Osteocyte (in vitro differentiated cells): ENCODE measurements around the gene PLAA. TPM values are rescaled to one million over a fixed set of nuclear protein-coding genes. Genes with fewer than 3 reads are reported as not detected.

Experiments
- DNase-seq: peaks from one replicate; pipeline ENCODE4 v3.0.0; 2021; ENCODE audit warnings: mixed read lengths; ENCODE audit not compliant: unreplicated experiment; ENCODE audit errors: extremely low spot score
- H3K27ac Mint-ChIP-seq: one replicate; pipeline ENCODE4 v1.8.0; 2021; ENCODE audit warnings: mild to moderate bottlenecking, mixed read lengths; ENCODE audit not compliant: unreplicated experiment
- H3K27me3 Mint-ChIP-seq: one replicate; pipeline ENCODE4 v1.8.0; 2021; ENCODE audit warnings: mixed read lengths; ENCODE audit not compliant: unreplicated experiment
- H3K36me3 Mint-ChIP-seq: one replicate; pipeline ENCODE4 v1.8.0; 2021; ENCODE audit warnings: mixed read lengths; ENCODE audit not compliant: unreplicated experiment
- H3K4me1 Mint-ChIP-seq: one replicate; pipeline ENCODE4 v1.8.0; 2021; ENCODE audit warnings: mixed read lengths; ENCODE audit not compliant: unreplicated experiment
- H3K4me3 Mint-ChIP-seq: one replicate; pipeline ENCODE4 v1.8.0; 2021; ENCODE audit warnings: mild to moderate bottlenecking, moderate library complexity, mixed read lengths; ENCODE audit not compliant: unreplicated experiment
- H3K9me3 Mint-ChIP-seq: one replicate; pipeline ENCODE4 v1.8.0; 2021; ENCODE audit warnings: mixed read lengths; ENCODE audit not compliant: unreplicated experiment
- total RNA-seq: library from RNA; stranded (reverse); gene quantifications from 2 replicates; pipeline ENCODE4 v1.2.1, GENCODE V29; 2021
- TF ChIP-seq, protein P1 (sequence below): fragments of 200-600 bp; sonication (generic); IDR thresholded peaks from 2 replicates; pipeline ENCODE4 v1.5.0; 2021; ENCODE audit warnings: antibody characterized with exemption, mild to moderate bottlenecking, moderate library complexity

PLAA gene
- total RNA-seq, 1 donor from 2014 or later, result 32.2 TPM

DNA sequence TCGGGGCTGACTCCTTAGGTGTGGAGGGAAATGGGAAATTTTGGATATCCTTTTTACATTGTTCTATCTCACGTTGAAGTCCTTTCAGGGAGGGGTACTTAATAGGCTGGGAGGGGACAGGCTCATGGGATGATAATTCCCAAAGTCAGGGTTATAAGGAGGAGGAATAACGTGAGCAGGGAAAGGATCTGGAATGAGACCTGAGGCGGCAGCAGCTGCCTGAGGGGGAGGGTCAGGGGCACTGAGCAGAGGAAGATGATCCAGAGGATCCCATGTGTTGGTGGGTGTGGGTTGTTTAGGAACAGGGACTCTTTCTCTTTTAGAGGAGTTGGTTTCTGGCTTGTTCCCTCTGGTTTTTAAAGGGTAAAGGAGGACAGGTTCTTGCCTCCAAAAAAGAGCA, 27.9 kb upstream of the PLAA start:
- DNase-seq, result no peak
- TF ChIP-seq, protein P1, sequence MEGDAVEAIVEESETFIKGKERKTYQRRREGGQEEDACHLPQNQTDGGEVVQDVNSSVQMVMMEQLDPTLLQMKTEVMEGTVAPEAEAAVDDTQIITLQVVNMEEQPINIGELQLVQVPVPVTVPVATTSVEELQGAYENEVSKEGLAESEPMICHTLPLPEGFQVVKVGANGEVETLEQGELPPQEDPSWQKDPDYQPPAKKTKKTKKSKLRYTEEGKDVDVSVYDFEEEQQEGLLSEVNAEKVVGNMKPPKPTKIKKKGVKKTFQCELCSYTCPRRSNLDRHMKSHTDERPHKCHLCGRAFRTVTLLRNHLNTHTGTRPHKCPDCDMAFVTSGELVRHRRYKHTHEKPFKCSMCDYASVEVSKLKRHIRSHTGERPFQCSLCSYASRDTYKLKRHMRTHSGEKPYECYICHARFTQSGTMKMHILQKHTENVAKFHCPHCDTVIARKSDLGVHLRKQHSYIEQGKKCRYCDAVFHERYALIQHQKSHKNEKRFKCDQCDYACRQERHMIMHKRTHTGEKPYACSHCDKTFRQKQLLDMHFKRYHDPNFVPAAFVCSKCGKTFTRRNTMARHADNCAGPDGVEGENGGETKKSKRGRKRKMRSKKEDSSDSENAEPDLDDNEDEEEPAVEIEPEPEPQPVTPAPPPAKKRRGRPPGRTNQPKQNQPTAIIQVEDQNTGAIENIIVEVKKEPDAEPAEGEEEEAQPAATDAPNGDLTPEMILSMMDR, result no peak
- Mint-ChIP-seq H3K4me1 (peaks cover 15% of the 10 kb centered on the region), H3K27ac (peak overlapping the region; percentile 50), H3K9me3 (peaks cover 6% of the 10 kb centered on the region), H3K4me3 (no peak overlapping the region), H3K36me3 (peaks cover 4% of the 10 kb centered on the region), H3K27me3 (no peaks in the 10 kb centered on the region)

DNA sequence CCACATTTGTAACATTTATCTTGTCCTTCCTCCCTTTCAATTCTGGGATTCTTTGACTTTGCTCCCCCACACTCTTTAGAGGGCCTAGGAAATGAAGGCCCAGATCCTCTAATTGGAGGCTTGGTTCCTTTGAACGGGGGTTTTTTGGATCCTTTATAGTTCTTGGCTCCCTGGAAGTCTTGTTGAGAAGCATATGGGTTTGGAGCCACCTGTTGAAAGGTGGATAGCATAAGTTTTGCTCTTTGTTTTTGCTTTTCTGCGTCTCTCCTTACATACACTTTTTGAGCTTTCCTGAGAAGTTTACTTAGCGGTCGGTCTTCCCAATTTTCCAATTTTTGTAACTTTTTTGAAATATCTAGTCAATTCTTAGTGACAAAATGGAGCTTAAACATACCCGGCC, 26.9 kb upstream of the PLAA start:
- H3K4me3 Mint-ChIP-seq, result no peak overlapping the region

DNA sequence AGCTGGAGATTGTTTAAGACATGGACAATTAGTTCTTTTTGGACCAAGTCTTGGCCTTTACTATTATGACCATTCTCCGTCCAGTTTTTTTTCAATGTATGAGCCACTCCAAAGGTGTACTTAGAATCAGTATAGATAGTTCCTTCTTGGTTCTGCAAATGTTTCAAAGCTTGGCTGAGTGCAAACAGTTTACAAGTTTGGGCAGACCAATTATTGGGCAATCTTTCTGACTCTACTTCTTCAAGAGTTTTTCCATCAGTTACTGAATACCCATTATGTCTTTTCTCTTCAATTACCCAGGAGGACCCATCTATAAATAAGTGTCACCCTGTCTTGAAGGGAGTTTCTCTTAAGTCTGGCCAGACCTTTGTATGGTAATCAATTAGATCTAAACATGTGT, 24.7 kb upstream of the PLAA start:
- Mint-ChIP-seq H3K4me1 (peaks cover 14% of the 10 kb centered on the region), H3K4me3 (no peak overlapping the region), H3K36me3 (peaks cover 13% of the 10 kb centered on the region), H3K9me3 (peaks cover 21% of the 10 kb centered on the region), H3K27me3 (no peaks in the 10 kb centered on the region), H3K27ac (no peak overlapping the region)
- no peak for DNase-seq
- TF ChIP-seq, protein P1, result no peak

More for the DNA sequence above, 26.9 kb upstream of the PLAA start:
- TF ChIP-seq, protein P1, result no peak
- DNase-seq, result no peak
- H3K27ac Mint-ChIP-seq, result no peak overlapping the region
- H3K27me3 Mint-ChIP-seq, result no peaks in the 10 kb centered on the region
- H3K4me1 Mint-ChIP-seq, result peaks cover 15% of the 10 kb centered on the region
- peaks cover 12% of the 10 kb centered on the region for H3K9me3 Mint-ChIP-seq
- H3K36me3 Mint-ChIP-seq, result peaks cover 5% of the 10 kb centered on the region

- Mint-ChIP-seq H3K9me3 (no peaks in the 10 kb centered on the region), H3K27ac (peak overlapping the region; percentile 99), H3K4me3 (peak overlapping the region; percentile 91), H3K4me1 (peaks cover 29% of the 10 kb centered on the region), H3K27me3 (no peaks in the 10 kb centered on the region), H3K36me3 (no peaks in the 10 kb centered on the region)
- TF ChIP-seq, protein P1, result no peak
- DNase-seq, result no peak
These were observed 9.8 kb upstream of the PLAA start for GRCh38 chr9:26956860-26957233.

GRCh38 chr9:26955921-26956859, 9.1 kb upstream of the PLAA start, which contains the start of gene IFT74:
TSS of gene IFT74 (plus strand) at chr9:26956412. CDS start at chr9:26961968, 5,556 bp downstream.
- TF ChIP-seq, protein P1, result no peak

More at GRCh38 chr9:26955921-26956859, 9.1 kb upstream of the PLAA start, which contains the start of gene IFT74:
- Mint-ChIP-seq H3K4me3 (peak within 1 kb of the TSS; percentile 91), H3K36me3 (no peaks in the 10 kb centered on the region), H3K9me3 (no peaks in the 10 kb centered on the region), H3K27ac (peak within 1 kb of the TSS; percentile 99), H3K4me1 (peaks cover 24% of the 10 kb centered on the region), H3K27me3 (no peaks in the 10 kb centered on the region)
- DNase-seq, result peak; percentile 99
